GM12891 (cell line): ENCODE results near the gene OR1J1.

Experiments
- PAX5 ChIP-seq: IDR thresholded peaks from 2 replicates; pipeline ENCODE4 v1.6.1; 2011; ENCODE audit warnings: low read length, moderate library complexity, mild to moderate bottlenecking; ENCODE audit not compliant: insufficient read depth, severe bottlenecking
- POLR2A ChIP-seq: IDR thresholded peaks from 2 replicates; pipeline ENCODE4 v1.6.1; 2011; ENCODE audit warnings: low read depth, low read length, control low read depth
- POLR2AphosphoS5 ChIP-seq: IDR thresholded peaks from 2 replicates; pipeline ENCODE4 v1.6.1; 2011; ENCODE audit warnings: low read depth, low read length, control low read depth
- TAF1 ChIP-seq: IDR thresholded peaks from 2 replicates; pipeline ENCODE4 v1.6.1; 2011; ENCODE audit warnings: low read depth, low read length, control low read depth

DNA sequence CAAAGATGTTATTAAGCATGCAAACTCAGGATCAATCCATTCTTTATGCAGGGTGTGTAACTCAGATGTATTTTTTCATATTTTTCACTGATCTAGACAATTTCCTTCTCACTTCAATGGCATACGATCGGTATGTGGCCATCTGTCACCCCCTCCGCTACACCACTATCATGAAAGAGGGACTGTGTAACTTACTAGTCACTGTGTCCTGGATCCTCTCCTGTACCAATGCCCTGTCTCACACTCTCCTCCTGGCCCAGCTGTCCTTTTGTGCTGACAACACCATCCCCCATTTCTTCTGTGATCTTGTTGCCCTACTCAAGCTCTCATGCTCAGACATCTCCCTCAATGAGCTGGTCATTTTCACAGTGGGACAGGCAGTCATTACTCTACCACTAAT lies 41.6 kb upstream of the OR1J1 start:
- no peak for TF ChIP-seq POLR2AphosphoS5
- no peak for TF ChIP-seq POLR2A
- no peak for TF ChIP-seq TAF1
- TF ChIP-seq PAX5 = no peak
